ENCODE measurements around the gene GLCE. TPM values are rescaled to one million over a fixed set of nuclear protein-coding genes. Genes with fewer than 3 reads are reported as not detected.
A peak's percentile ranks its signal among the peaks of the same experiment; 100 is the strongest.

Gene GLCE
- total and polyA plus RNA-seq, 7 donors = 10.3 to 24.6 (median 13.9) TPM

GRCh38 chr15:69161878-69162213, 1.4 kb downstream of the GLCE start:
- intact Hi-C loops (cut with DNase I) = loop anchor here (5.0 to 10.0 kb wide), 2 partner anchors 105 to 233 kb away; no protein-coding TSS in a partner anchor
- TF ChIP-seq POLR2A (IDR thresholded peaks at IDR 0.05) (no peak), POLR2AphosphoS5 (IDR thresholded peaks at IDR 0.05) (no peak), EP300 (IDR thresholded peaks at IDR 0.05) (no peak), CTCF (IDR thresholded peaks at IDR 0.05) (no peak)
- Histone ChIP-seq H3K27ac (peak overlapping the region in 2 of 4 donors; percentile 76 to 88), H3K9me3 (no peaks in the 10 kb centered on the region), H3K27me3 (no peaks in the 10 kb centered on the region), H3K4me1 (peaks cover 0 to 10% (median 6%) of the 10 kb centered on the region in 4 donors), H3K36me3 (no peaks in the 10 kb centered on the region), H3K4me3 (peak overlapping the region; percentile 69 to 92 (median 82))
- DNase-seq = no peak
- 10 to 42% methylated on average over 5 of the region's 5 CpGs for WGBS, 2 donors

- intact Hi-C loops (cut with DNase I) = loop anchor here (5.0 to 10.0 kb wide), 2 partner anchors 104 to 232 kb away; no protein-coding TSS in a partner anchor
- no peaks in the 10 kb centered on the region for H3K9me3 ChIP-seq
- H3K36me3 ChIP-seq = no peaks in the 10 kb centered on the region
- TF ChIP-seq POLR2AphosphoS5 (IDR thresholded peaks at IDR 0.05) (no peak), CTCF (IDR thresholded peaks at IDR 0.05) (no peak), POLR2A (IDR thresholded peaks at IDR 0.05) (no peak), EP300 (IDR thresholded peaks at IDR 0.05) (no peak)
- peaks cover 0 to 10% (median 6%) of the 10 kb centered on the region in 4 donors for H3K4me1 ChIP-seq
- no peaks in the 10 kb centered on the region for H3K27me3 ChIP-seq
- 56 to 88% methylated on average over 3 of the region's 3 CpGs for WGBS, 2 donors
- no peak for DNase-seq
- no peak overlapping the region for H3K4me3 ChIP-seq
- no peak overlapping the region for H3K27ac ChIP-seq
Measured at GRCh38 chr15:69163141-69163669, 2.8 kb downstream of the GLCE start.

GRCh38 chr15:69164807-69165636, 4.6 kb downstream of the GLCE start:
- Histone ChIP-seq H3K4me3 (no peak overlapping the region), H3K4me1 (peaks cover 0 to 7% (median 5%) of the 10 kb centered on the region in 4 donors), H3K27me3 (no peaks in the 10 kb centered on the region), H3K36me3 (no peaks in the 10 kb centered on the region), H3K9me3 (no peaks in the 10 kb centered on the region), H3K27ac (no peak overlapping the region)
- no peak for DNase-seq
- 11 to 60% methylated on average over 3 of the region's 3 CpGs for WGBS, 2 donors
- intact Hi-C loops (cut with DNase I) = loop anchor here (5.0 to 10.0 kb wide), 2 partner anchors 102 to 230 kb away; no protein-coding TSS in a partner anchor
- TF ChIP-seq POLR2AphosphoS5 (IDR thresholded peaks at IDR 0.05) (no peak), POLR2A (IDR thresholded peaks at IDR 0.05) (no peak), EP300 (IDR thresholded peaks at IDR 0.05) (no peak), CTCF (IDR thresholded peaks at IDR 0.05) (no peak)

- 90 to 96% methylated on average over 1 of the region's 1 CpG for WGBS, 2 donors
- no peaks in the 10 kb centered on the region for H3K36me3 ChIP-seq
Measured at GRCh38 chr15:69165637-69166025, 5.2 kb downstream of the GLCE start.

More at GRCh38 chr15:69165637-69166025, 5.2 kb downstream of the GLCE start:
- Histone ChIP-seq H3K9me3 (no peaks in the 10 kb centered on the region), H3K27ac (no peak overlapping the region), H3K4me1 (peaks cover 0 to 7% (median 5%) of the 10 kb centered on the region in 4 donors), H3K4me3 (no peak overlapping the region), H3K27me3 (no peaks in the 10 kb centered on the region)
- intact Hi-C loops (cut with DNase I) = loop anchor here (10.0 kb wide), 1 partner anchor 229 kb away; no protein-coding TSS in a partner anchor
- no peak for TF ChIP-seq POLR2A (IDR thresholded peaks at IDR 0.05)
- no peak for TF ChIP-seq POLR2AphosphoS5 (IDR thresholded peaks at IDR 0.05)
- TF ChIP-seq EP300 (IDR thresholded peaks at IDR 0.05) = no peak
- TF ChIP-seq CTCF (IDR thresholded peaks at IDR 0.05) = no peak
- DNase-seq = no peak
